ENCODE data around the gene SIGLEC7.

DNA sequence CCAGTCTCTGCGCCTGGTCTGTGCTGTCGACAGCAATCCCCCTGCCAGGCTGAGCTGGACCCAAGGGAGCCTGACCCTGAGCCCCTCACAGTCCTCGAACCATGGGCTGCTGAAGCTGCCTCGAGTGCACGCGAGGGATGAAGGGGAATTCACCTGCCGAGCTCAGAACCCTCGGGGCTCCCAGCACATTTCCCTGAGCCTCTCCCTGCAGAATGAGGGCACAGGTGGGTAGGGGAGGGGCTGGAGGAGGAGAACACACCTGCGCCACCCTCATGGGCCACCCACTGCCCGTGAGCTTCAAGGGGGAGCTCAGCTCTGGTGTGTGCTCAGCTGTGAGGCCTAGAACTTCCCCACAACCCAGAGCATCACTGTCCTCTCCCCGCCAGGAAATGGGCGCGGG is 44.2 kb downstream of the SIGLEC7 start:
- no peak for TF ChIP-seq EZH2 (IDR thresholded peaks at IDR 0.05)
- no peak for TF ChIP-seq CTCF (IDR thresholded peaks at IDR 0.05)
- no peak for TF ChIP-seq EZH2phosphoT487 (IDR thresholded peaks at IDR 0.05)
